CD14-positive monocyte (primary cell): Measurements from ENCODE around the gene SRC. TPM values are rescaled to one million over a fixed set of nuclear protein-coding genes. Genes with fewer than 3 reads are reported as not detected.

Source experiments
- DNase-seq, 3 donors: peaks; one replicate each; pipeline ENCODE4 v3.0.0-alpha.2; 2011 to 2022
- H2AFZ ChIP-seq: 2 replicates; pipeline ENCODE4 v1.6.0; 2012; ENCODE audit warnings: mild to moderate bottlenecking, low read depth, low read length, inconsistent platforms; ENCODE audit not compliant: insufficient read depth, poor library complexity, severe bottlenecking
- H3K27ac ChIP-seq, 2 donors: 1 replicate in 1 of 2; 2 replicates in 1 of 2; pipeline ENCODE4 v1.5.1; 2012 to 2013; ENCODE audit warnings: low read length in 2 of 2, control low read depth in 1 of 2, inconsistent platforms in 1 of 2, low read depth in 1 of 2, mild to moderate bottlenecking in 1 of 2
- H3K27me3 ChIP-seq, 2 donors: one replicate each; pipeline versions ENCODE4 v1.6.0 to v1.6.1; 2011 to 2013; ENCODE audit warnings: low read length in 2 of 2; ENCODE audit not compliant: control insufficient read depth in 2 of 2, insufficient read depth in 2 of 2
- H3K36me3 ChIP-seq, 2 donors: replicated peaks in 1 of 2; 1 replicate in 1 of 2; 2 replicates in 1 of 2; pipeline versions ENCODE4 v1.5.1 to v1.6.1; 2012 to 2013; ENCODE audit warnings: low read length in 2 of 2, control low read depth in 1 of 2, inconsistent platforms in 1 of 2, mild to moderate bottlenecking in 1 of 2; ENCODE audit not compliant: insufficient read depth in 2 of 2, control insufficient read depth in 1 of 2
- H3K4me1 ChIP-seq, 2 donors: 1 replicate in 1 of 2; 2 replicates in 1 of 2; pipeline versions ENCODE4 v1.5.1 to v1.6.1; 2012 to 2013; ENCODE audit warnings: low read length in 2 of 2, control low read depth in 1 of 2, inconsistent platforms in 1 of 2, mild to moderate bottlenecking in 1 of 2, moderate library complexity in 1 of 2; ENCODE audit not compliant: insufficient read depth in 2 of 2, control insufficient read depth in 1 of 2
- H3K4me2 ChIP-seq: replicated peaks from 2 replicates; pipeline ENCODE3; 2012; ENCODE audit warnings: low read length, moderate library complexity, mild to moderate bottlenecking; ENCODE audit not compliant: poor library complexity, severe bottlenecking; ENCODE audit errors: extremely low read depth
- H3K4me3 ChIP-seq, 3 experiments: fragments of 200-600 bp in 1 of 3; sonication (generic) in 1 of 3; replicated peaks in 1 of 3; 1 replicate in 2 of 3; 2 replicates in 1 of 3; pipeline ENCODE4 v1.5.1; 2011 to 2013; ENCODE audit warnings: low read length in 3 of 3, mild to moderate bottlenecking in 3 of 3, control low read depth in 2 of 3, low read depth in 2 of 3, inconsistent platforms in 1 of 3, moderate library complexity in 1 of 3
- H3K79me2 ChIP-seq: 2 replicates; pipeline ENCODE4 v1.6.0; 2012; ENCODE audit warnings: mild to moderate bottlenecking, control low read depth, inconsistent platforms, low read length, moderate library complexity; ENCODE audit not compliant: insufficient read depth
- H3K9ac ChIP-seq: 2 replicates; pipeline ENCODE4 v1.6.0; 2017; ENCODE audit warnings: low read length, mild to moderate bottlenecking; ENCODE audit not compliant: insufficient read depth, poor library complexity, severe bottlenecking
- H3K9me3 ChIP-seq, 2 donors: replicated peaks in 1 of 2; 1 replicate in 1 of 2; 2 replicates in 1 of 2; pipeline versions ENCODE4 v1.5.1 to v1.6.1; 2012 to 2013; ENCODE audit warnings: low read length in 2 of 2, control low read depth in 1 of 2; ENCODE audit not compliant: control insufficient read depth in 1 of 2, insufficient read depth in 1 of 2
- H4K20me1 ChIP-seq: 2 replicates; pipeline ENCODE4 v1.6.0; 2012; ENCODE audit warnings: mild to moderate bottlenecking, low read length, control low read depth, moderate library complexity; ENCODE audit not compliant: insufficient read depth
- H3K27ac Mint-ChIP-seq, 7 donors: one replicate each; pipeline ENCODE4 v1.8.0; 2020; ENCODE audit warnings: mild to moderate bottlenecking in 7 of 7, mixed read lengths in 7 of 7, moderate library complexity in 6 of 7, inconsistent platforms in 2 of 7
- H3K27me3 Mint-ChIP-seq, 3 donors: one replicate each; pipeline ENCODE4 v1.8.0; 2021 to 2022; ENCODE audit warnings: low read depth in 3 of 3, mild to moderate bottlenecking in 3 of 3, mixed read lengths in 3 of 3, moderate library complexity in 3 of 3, inconsistent platforms in 1 of 3
- H3K36me3 Mint-ChIP-seq, 2 donors: one replicate each; pipeline ENCODE4 v1.8.0; 2020; ENCODE audit warnings: mixed read lengths in 2 of 2, inconsistent platforms in 1 of 2, mild to moderate bottlenecking in 1 of 2
- H3K4me1 Mint-ChIP-seq: one replicate; pipeline ENCODE4 v1.8.0; 2020; ENCODE audit warnings: mild to moderate bottlenecking, mixed read lengths
- H3K4me3 Mint-ChIP-seq, 2 donors: one replicate each; pipeline ENCODE4 v1.8.0; 2020; ENCODE audit warnings: mild to moderate bottlenecking in 2 of 2, mixed read lengths in 2 of 2, moderate library complexity in 1 of 2
- H3K9me3 Mint-ChIP-seq, 7 donors: one replicate each; pipeline ENCODE4 v1.8.0; 2020 to 2022; ENCODE audit warnings: mixed read lengths in 7 of 7, mild to moderate bottlenecking in 6 of 7, moderate library complexity in 6 of 7, inconsistent platforms in 2 of 7
- CTCF ChIP-seq: fragments of 200-600 bp; IDR thresholded peaks from one replicate; pipeline ENCODE4 v1.8.0; 2022; ENCODE audit warnings: antibody characterized with exemption, mild to moderate bottlenecking
- WGBS: methylation state at CpG from one replicate; pipeline ENCODE4 v1.1.5; 2013; ENCODE audit warnings: missing lambda C conversion rate; ENCODE audit not compliant: insufficient coverage; 5-methylcytosine and 5-hydroxymethylcytosine counted together
- intact Hi-C, 2 donors: fragments of 100-400 bp; cut with micrococcal nuclease; formaldehyde crosslinking; loops; one replicate each; pipeline versions ENCODE4 v1.15.0 to v1.15.1; 2023
- polyA plus RNA-seq, 3 donors: library from polyadenylated mRNA; depleted of rRNA in 1 of 3; unstranded in 2 of 3; stranded (reverse) in 1 of 3; fragments of 300-500 nt in 2 of 3; fragments of >200 nt in 1 of 3; fragmentation: Illumina TruSeq in 2 of 3; gene quantifications; 1 replicate in 2 of 3; 2 replicates in 1 of 3; pipeline ENCODE4 v1.2.3, GENCODE V29; 2012 to 2021

Gene SRC
- polyA plus RNA-seq, 3 donors, result 4.9 to 55.1 (median 6.8) TPM

DNA sequence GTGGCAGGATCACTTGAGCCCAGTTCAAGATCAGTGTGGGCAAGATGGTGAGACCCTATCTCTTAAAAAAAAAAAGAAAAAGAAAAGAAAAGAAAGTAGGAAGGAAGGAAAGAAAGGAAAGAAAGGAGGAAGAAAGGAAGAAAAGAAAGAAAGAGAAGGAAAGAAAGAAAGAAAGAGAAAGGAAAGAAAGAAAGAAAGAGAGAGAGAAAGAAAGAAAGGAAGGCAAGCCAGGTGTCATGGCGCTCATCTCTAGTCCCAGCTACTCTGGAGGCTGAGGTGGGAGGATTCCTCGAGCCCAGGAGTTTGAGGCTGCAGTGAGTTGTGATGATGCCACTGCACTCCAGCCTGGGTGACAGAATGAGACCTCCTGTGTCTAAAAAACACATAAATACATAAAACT lies 11.5 kb upstream of the SRC start:
- no peak for TF ChIP-seq CTCF
- peaks cover 57% of the 10 kb centered on the region for H3K4me1 Mint-ChIP-seq
- no peak overlapping the region for H3K4me3 Mint-ChIP-seq
- intact Hi-C loops, result loop anchor here in 1 of 2 donors (5.0 kb wide), 1 partner anchor 33 kb away; no protein-coding TSS in a partner anchor
- Histone ChIP-seq H3K36me3 (no peaks in the 10 kb centered on the region), H3K4me1 (peaks cover 53 to 59% of the 10 kb centered on the region in 2 donors), H3K9me3 (no peaks in the 10 kb centered on the region), H3K27me3 (no peaks in the 10 kb centered on the region), H3K9ac (no peak overlapping the region), H4K20me1 (no peaks in the 10 kb centered on the region), H3K27ac (no peak overlapping the region), H3K4me3 (no peak overlapping the region), H3K4me2 (no peak overlapping the region), H2AFZ (no peak overlapping the region), H3K79me2 (no peaks in the 10 kb centered on the region)
- H3K9me3 Mint-ChIP-seq, result no peaks in the 10 kb centered on the region
- H3K27ac Mint-ChIP-seq, result peak overlapping the region in 6 of 7 donors; percentile 30 to 99 (median 91)
- 100% methylated on average over 1 of the region's 2 CpGs for WGBS
- H3K27me3 Mint-ChIP-seq, result peaks cover 2 to 6% (median 3%) of the 10 kb centered on the region in 3 donors
- no peak for DNase-seq
- H3K36me3 Mint-ChIP-seq, result no peaks in the 10 kb centered on the region

DNA sequence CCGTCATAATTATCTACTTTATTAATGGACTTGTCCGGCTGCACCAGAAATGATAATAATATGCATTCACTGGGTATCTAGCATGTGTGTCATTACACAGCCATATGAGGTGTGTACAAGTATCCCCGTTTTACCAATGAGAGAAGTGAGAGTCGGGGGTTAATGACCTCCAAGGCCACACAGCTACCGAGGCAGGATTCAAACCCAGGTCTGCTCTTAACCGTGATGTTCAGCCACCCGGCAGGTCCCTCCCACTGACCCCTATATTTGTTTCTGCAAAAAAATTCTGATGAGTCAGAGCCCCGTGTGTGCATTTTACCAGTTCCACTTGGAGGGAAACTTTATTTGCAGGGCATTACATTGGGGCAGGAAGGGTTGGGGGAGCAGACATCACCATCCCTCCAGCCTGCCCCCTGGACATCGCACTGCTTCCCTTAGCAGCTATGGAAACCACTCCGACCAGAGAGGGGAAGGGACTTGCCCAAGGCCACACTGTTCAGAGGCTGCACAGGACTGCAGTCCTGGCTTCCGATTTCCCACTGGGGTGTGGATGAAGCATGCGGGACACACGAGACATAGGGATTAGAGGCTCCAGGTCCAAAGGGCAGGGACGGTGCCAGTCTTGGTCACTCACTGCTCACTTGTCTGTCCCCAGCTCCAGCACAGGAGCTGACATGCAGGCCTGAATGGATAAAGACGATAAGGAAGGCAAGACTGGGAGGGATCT lies 10.1 kb upstream of the SRC start:
- Histone ChIP-seq H4K20me1 (no peaks in the 10 kb centered on the region), H3K27me3 (no peaks in the 10 kb centered on the region), H3K79me2 (no peaks in the 10 kb centered on the region), H3K9me3 (no peaks in the 10 kb centered on the region), H3K4me3 (peak overlapping the region in 1 of 3 experiments; percentile 45), H3K4me1 (peaks cover 53 to 59% of the 10 kb centered on the region in 2 donors), H3K4me2 (peak overlapping the region; percentile 46), H3K9ac (peak overlapping the region; percentile 78), H2AFZ (no peak overlapping the region), H3K27ac (peak overlapping the region; percentile 94 to 99), H3K36me3 (no peaks in the 10 kb centered on the region)
- H3K4me1 Mint-ChIP-seq, result peaks cover 55% of the 10 kb centered on the region
- DNase-seq, result peak; percentile 79 to 93 (median 82)
- peaks cover 1 to 3% (median 2%) of the 10 kb centered on the region in 3 donors for H3K27me3 Mint-ChIP-seq
- WGBS, result 36% methylated on average over 10 of the region's 15 CpGs
- no peaks in the 10 kb centered on the region for H3K36me3 Mint-ChIP-seq
- H3K9me3 Mint-ChIP-seq, result no peaks in the 10 kb centered on the region
- peak overlapping the region; percentile 63 to 80 for H3K4me3 Mint-ChIP-seq
- TF ChIP-seq CTCF, result no peak
- H3K27ac Mint-ChIP-seq, result peak overlapping the region; percentile 95 to 99 (median 97)
- intact Hi-C loops, result loop anchor here (2.0 to 5.0 kb wide), 3 partner anchors 15 to 69 kb away; no protein-coding TSS in a partner anchor
